Measurements from ENCODE around the gene SSMEM1. TPM values are rescaled to one million over a fixed set of nuclear protein-coding genes. Genes with fewer than 3 reads are reported as not detected.

Gene SSMEM1
- total RNA-seq, 3 donors from 2014 or later, result not detected

DNA sequence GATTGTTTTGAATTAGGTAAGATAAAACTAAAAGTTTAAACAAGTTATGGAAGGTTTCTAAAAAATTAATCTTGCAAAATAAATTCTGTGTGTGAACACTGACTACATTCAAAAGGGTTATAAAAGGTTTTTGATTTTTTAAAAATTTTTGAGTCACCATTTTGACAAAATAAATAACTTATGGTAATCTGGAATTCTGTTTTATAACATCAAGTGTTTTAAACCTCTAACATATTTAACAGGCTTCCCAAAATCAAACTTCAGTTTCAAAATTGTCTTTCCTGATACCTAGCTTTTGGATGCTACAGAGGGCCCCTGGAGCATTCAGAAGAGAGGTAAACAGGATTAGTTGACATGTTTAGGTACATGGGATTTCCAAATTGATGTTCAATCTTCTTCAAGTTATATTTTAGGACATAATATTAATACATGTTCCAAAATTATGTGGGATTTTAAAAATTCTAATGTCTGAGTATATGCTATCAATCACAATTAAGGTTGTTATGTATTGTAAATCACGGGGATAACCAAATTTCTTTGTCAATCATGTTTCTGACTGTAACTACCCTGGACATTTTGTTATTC, 50.9 kb downstream of the SSMEM1 start:
- intact Hi-C loops (cut with DNase I, micrococcal nuclease), result no loop called here
- H3K36me3 ChIP-seq (ENCODE audit: low read depth), result no peaks in the 10 kb centered on the region
- ATAC-seq (no peak), DNase-seq (no peak)
- peaks cover 36% of the 10 kb centered on the region for H3K9me3 ChIP-seq
- H3K4me1 ChIP-seq (ENCODE audit: low read depth), result no peaks in the 10 kb centered on the region
- H3K4me3 ChIP-seq, result no peak overlapping the region
- TF ChIP-seq, protein P1, sequence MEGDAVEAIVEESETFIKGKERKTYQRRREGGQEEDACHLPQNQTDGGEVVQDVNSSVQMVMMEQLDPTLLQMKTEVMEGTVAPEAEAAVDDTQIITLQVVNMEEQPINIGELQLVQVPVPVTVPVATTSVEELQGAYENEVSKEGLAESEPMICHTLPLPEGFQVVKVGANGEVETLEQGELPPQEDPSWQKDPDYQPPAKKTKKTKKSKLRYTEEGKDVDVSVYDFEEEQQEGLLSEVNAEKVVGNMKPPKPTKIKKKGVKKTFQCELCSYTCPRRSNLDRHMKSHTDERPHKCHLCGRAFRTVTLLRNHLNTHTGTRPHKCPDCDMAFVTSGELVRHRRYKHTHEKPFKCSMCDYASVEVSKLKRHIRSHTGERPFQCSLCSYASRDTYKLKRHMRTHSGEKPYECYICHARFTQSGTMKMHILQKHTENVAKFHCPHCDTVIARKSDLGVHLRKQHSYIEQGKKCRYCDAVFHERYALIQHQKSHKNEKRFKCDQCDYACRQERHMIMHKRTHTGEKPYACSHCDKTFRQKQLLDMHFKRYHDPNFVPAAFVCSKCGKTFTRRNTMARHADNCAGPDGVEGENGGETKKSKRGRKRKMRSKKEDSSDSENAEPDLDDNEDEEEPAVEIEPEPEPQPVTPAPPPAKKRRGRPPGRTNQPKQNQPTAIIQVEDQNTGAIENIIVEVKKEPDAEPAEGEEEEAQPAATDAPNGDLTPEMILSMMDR (IDR thresholded peaks at IDR 0.05), result no peak

DNA sequence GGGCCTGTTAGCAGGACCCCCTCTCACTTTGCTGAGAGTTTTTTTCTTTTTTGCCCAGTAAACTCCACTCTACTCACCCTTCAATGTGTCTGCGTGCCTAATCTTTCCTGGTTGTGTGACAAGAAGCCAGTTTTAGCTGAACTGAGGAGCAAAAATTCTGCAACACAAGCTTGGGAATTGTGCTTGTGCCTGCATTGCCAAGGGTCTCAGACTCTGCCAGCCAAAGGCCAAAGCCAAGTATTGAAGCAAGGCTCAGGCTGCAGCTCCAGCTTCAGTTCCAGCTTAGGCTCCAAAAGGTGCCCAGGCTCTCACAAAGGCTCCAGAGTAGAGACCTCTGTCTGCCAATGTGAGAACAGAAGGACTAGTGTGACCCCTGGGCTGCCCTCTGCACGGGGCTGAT, 54.8 kb downstream of the SSMEM1 start:
- DNase-seq (no peak), ATAC-seq (no peak)
- no peaks in the 10 kb centered on the region for H3K4me1 ChIP-seq (ENCODE audit: low read depth)
- no peak overlapping the region for H3K4me3 ChIP-seq
- intact Hi-C loops (cut with DNase I, micrococcal nuclease), result no loop called here
- H3K9me3 ChIP-seq, result peaks cover 26% of the 10 kb centered on the region
- TF ChIP-seq, protein P1 (IDR thresholded peaks at IDR 0.05), result no peak
- H3K36me3 ChIP-seq (ENCODE audit: low read depth), result no peaks in the 10 kb centered on the region

DNA sequence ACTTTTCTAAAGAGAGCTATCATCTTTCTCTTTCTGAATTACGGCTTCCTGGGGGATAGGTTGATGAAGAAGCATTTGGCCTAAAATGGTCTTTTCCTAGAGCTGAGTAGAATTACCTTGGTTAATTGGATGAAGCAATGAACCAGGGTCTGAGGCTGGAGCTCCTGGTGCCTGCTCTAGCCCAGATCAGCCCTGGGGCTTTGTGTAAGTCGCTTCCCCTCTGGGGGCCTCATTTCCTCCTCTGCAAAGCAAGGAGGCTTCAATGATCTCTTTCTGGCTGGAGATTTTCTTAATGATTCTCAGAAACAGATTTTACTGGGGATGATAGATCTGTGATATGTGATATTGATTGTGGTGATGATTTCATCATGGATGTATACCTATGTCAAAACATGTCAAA, 55.5 kb downstream of the SSMEM1 start:
- no peaks in the 10 kb centered on the region for H3K4me1 ChIP-seq (ENCODE audit: low read depth)
- H3K36me3 ChIP-seq (ENCODE audit: low read depth), result no peaks in the 10 kb centered on the region
- TF ChIP-seq, protein P1 (IDR thresholded peaks at IDR 0.05), result no peak
- intact Hi-C loops (cut with DNase I, micrococcal nuclease), result no loop called here
- DNase-seq, result no peak
- ATAC-seq, result no peak
- H3K4me3 ChIP-seq, result no peak overlapping the region
- peaks cover 20% of the 10 kb centered on the region for H3K9me3 ChIP-seq

Other genes with a start within 250 kb of the SSMEM1 start
- gene ZC3HC1, start 156.5 kb upstream of the SSMEM1 start, total RNA-seq, result 10 to 100 TPM in 2 of 3 donors, 1 to 10 TPM in 1; 8.4 to 12.0 (median 10.1) TPM
- 10 to 100 TPM; 30.1 to 36.2 (median 34.1) TPM for gene KLHDC10, start 137.3 kb upstream of the SSMEM1 start, total RNA-seq
- gene TMEM209, start 2.5 kb upstream of the SSMEM1 start, total RNA-seq, result 10 to 100 TPM; 19.1 to 28.9 (median 27.6) TPM
- 1 to 10 TPM in 2 of 3 donors, under 1 TPM in 1; 0.22 to 2.6 (median 2.1) TPM for gene CPA2, start 59.0 kb downstream of the SSMEM1 start, total RNA-seq
- gene CPA4, start 85.3 kb downstream of the SSMEM1 start, total RNA-seq, result not detected
- gene CPA5, start 137.0 kb downstream of the SSMEM1 start, total RNA-seq, result not detected
- not detected for gene CPA1, start 172.6 kb downstream of the SSMEM1 start, total RNA-seq
- 1 to 10 TPM; 6.4 to 8.3 (median 6.6) TPM for gene CEP41, start 233.2 kb downstream of the SSMEM1 start, total RNA-seq

All from mucosa of descending colon (tissue), 3 donors.